ENCODE data around the gene TUBB2B.

Gene TUBB2B

DNA sequence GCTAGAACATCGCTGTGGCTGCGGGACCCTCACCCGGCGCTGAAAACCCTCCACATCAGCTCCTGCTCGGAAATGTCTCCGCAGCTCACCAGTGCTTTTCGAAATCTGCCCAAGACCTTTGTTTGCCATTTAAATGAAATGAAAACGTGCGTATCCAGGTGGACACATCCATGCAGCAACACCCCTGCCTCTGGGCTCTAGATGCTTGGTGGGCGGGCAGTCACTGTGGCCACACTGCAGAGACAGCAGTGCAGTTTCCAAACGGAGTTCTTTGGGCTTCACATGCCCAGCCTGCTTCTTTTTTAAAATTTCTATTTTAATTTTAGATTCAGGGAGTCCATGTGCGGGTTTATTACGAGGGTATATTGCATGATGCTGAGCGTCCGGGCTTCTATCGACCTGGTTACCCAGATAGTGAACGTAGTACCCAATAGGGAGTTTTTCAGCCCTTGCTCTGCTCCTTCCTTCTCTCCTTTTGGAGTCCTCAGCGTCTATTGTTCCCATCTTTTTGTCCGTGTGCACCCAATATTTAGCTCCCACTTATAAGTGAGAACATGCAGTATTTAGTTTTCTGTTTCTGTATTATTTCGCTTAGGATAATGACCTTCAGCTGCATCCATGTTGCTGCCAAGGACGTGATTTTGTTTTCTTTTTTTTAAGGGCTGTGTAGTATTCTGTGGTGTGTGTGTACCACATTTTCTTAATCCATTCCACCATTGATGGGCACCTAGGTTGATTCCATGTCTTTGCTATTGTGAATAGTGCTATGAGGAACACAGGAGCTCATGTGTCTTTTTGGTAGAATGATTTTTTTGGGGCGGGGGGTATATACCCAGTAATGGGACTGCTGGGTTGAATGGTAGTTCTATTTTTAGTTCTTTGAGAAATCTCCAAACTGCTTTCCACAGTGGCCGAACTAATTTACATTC, 4.8 kb upstream of the TUBB2B start:
- peak in 1 of 6 experiments; percentile 7 for DNase-seq

DNA sequence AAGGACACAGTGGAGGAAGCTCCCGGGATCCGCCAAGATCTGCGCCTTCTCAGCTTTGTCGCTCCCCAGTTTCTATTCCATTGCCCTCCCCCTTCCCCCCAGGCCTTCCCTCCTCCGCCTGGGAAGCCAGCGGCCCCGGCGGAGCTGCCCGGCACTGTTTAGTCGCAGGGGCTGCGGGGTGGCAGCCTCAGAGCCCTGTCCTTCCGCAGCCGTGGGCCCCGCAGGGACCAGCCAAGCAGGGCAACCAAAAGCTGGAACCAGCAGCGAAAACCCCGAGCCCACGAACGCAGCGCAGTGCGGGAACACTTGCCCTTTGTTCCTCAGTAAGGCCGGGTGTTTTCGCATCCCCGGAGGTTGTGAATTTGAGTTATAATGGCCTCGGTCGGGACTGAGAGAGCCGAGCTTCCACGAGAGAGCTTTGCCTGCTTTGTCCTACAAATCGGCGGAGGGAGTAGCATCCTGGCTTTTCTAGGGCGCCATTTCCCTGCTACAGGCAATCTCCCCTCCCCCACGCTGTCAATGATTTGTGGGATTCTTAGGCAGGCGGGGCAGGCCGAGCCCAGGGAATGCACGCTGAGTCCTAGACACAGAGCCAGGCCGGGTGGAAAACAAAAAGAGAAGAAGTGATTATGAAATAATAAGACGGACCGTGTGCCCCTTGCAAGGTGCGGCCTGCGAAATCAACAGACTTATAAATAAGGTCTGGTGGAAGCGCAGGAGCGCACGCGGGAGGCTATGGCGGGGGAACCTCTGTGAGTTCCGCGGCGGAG, 4.0 kb upstream of the TUBB2B start:
- DNase-seq = peak in 2 of 6 experiments; percentile 12 to 37

DNA sequence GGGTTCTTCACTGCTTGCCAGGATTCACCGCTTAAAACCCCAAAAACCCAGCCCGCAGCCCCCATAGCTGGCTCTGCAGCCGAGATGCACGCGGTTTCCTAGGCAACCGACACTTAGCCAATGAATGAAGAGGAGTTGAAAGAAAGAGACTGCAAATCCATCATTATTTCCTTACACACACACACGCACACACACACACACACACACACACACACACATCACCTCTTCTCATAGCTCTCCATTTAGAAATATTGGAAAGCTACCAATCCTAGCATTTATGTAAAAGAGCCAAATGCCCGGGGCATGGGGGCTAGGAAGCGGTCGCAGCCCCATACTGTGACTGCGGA, 3.4 kb upstream of the TUBB2B start:
- DNase-seq = peak in 1 of 6 experiments; percentile 11

DNA sequence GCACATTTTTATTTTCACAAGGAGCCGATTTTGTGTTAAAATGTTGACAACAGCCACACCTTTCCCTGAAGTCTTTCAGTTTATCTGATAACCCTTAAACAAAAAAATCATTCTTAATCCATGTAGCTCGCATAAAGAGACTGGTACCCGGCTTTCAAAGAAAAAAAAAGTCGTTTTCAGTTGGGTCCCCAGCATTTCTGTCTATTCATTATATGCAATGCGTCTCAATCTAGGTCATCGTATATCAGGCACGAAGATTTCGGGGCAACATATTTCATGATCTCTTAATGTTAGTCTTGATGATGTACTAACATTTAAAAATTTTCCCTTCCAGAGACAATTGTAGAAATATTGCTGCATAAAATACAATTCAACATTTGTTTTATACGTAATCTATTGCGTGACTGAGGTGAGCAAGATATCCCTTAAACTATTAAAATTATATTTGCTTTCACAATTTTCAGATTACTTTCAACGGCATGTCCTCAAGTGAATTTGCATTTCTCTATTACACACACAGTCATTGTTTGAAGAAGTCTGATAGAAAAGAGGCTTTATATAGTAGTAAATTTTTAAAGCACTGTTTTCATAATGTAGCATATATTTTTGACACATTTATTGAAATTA, 2.9 kb upstream of the TUBB2B start:
- no peak for DNase-seq

DNA sequence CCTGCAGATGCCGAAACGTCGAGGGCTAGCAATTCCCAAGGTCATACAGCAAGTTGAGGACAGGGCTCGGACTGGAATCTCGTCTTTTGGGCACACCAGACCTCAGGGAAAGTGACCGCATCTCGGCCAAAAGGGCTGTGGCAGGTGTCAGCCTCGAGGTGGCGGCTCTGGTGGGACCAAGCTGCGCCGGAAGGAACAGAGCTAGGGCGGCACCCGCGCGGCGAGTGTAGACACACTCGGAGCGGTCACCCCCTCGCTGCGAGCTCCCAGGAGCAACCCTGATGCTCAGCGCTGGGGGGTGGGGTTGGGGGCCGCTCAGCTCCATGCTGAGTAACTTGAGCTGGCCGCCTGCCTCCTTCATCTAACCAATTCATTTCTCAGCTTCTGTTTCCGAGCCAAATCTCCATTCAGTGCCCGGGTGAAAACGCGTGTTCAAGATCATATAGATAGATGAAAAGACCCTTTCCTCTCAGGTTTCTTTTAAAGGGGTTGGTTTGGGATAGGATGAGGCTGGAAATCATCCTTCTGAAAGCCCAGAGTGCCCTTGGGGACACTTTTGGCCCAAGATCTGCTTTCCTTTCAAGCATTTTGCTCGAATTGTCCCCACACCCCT, 2.2 kb upstream of the TUBB2B start:
- DNase-seq = peak in 3 of 6 experiments; percentile 11 to 29 (median 12)

DNA sequence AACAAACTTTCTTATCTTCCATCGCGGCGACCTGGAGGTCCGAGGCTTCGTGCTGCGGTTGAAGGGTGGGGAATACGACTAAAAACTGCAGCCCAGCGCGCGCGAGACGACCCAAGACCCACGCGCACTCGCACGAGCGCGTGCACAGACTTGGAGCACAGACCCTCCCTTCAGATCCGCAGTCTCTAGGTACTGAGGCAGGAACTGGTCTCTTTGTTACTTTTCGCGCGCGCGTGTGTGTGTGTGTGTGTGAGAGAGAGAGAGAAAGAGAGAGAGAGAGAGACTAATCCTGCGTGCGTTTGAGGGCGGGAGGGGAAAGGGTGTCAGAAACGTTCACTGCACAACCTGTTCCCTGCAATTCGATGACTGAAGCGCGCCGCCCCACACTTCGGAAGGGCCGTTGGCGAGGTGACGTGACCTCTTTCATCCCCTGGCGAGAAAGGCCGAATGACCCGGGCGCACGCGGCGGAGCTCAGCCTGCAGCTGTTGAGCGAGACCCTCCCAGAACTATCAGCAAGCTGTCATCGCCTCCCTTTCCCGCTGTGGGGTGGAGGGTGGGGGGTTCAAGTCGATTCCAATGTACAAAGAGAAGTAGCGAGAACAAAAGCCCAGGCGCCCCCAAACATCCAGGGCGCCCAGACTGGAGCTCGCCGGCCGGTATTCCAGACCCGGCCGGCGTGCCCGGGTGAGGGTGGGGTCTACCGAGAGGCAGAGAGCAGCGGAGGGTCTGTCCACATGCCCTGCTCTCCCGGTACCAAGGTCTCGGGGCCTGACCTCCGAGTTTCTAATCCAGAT, 1.5 kb upstream of the TUBB2B start:
- DNase-seq = peak; percentile 18 to 71 (median 30)

DNA sequence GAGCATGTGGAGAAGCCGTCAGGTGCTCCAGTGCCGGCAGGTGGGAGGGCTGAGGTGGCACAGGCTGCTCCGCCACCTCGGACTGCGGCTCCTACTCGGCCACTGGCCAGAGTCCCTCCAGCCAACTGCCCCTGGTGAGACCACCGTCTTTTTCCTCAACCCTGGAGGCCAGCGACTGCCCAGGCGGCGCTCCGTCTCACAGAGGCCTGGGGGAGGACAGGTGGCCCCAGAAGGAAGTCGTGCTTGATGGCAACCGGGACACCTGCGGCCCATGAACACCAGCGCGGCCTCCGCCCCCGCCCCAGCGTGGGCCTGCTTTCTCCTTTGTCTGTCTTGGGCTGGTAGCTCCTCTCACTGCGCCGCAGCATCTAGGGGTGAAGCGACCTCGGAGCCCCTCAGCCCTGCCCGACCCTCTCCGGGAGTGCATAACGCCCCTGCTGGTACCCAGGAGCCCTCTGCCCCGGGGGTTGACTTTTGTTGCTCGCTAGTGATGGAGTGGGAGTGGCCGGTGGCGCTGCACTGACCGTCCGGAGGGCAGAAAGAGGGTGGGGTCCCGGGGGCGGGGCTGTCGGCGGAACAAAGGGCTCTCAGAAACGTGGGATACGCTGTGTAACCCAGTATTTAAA, 706 bp upstream of the TUBB2B start:
- peak in 3 of 6 experiments; percentile 17 to 51 (median 23) for DNase-seq

DNA sequence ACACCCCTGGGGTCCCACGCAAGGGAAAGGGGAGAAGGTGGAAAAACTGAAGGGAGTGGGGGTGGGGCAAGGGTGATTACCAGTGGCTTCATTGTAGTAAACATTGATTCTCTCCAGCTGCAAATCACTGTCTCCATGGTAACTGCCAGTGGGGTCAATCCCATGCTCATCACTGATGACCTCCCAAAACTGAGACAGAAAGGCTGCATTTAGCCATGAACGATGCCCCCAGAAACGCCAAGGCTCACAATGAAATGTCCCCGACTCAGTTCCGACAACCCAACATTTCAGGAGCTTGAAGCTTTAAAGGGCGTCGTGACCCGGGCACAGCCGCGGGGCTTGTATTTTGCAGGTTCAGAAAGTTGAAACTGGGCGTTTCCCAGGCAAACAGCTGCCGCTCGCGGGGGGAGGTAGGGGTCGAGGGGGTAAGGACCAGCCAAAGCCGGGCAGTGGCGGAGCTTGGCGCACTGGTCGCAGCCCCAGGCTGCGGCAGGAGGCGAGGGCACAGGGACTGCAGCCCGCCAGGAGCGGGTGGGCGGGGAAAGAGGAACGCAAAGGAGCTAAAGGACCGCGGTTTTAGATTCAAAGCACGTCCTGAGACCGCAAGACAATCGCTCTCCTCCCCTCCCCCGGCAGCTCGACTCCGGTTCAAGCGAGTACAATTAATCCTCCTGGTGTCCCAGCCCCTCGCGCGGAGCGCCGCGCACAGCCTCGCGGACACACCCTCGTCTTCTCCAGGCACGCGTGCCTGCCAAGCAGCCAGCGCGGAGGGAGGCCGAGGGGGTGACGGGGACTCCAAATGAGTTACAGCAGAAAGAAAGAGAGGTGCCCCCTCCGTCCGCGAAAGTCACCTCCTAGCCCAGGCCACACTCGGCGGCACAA, 731 bp downstream of the TUBB2B start:
- DNase-seq = peak in 2 of 6 experiments; percentile 27 to 31

DNA sequence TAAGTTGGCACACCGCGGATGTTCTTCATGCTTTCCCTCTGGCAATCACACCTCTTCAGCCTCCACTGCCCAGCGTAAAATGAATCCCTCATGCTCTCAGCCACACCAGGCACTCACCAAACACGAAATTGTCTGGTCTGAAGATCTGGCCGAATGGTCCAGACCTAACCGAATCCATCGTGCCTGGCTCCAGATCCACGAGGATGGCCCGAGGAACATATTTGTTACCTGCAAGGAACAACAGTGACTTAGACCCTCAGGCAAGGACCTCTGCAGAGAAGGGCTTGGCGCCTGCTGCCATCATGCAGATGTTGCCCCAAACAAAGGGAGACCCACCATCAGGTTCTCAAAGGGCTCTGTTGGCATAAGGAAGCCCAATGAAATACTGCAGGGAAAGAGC, 1.4 kb downstream of the TUBB2B start:
- no peak for DNase-seq

DNA sequence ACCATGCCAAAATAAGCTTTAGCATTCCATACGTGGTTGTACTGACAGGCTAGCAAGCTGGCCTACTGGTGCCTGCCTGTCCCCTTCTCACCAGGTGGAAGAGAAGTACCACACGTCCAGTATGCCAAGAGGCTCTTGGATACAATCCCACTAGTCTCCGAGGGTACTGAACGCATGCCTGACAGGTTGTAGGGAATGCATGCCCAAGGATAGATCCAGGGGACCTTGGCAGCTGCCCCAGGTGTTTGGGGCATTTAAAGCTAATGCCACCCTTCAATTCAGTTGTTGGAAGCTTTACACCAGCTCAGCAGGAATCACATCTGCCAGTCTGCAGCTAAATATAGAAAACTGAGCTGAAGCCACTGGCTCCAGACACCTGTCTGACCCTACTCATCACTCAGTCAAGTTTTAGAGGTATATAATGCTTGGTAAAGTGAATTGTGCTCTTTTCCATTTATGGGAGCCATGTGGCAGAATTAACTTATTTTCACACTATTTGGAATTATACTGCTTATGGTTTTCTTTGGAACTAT, 4.9 kb downstream of the TUBB2B start:
- DNase-seq = no peak

DNA sequence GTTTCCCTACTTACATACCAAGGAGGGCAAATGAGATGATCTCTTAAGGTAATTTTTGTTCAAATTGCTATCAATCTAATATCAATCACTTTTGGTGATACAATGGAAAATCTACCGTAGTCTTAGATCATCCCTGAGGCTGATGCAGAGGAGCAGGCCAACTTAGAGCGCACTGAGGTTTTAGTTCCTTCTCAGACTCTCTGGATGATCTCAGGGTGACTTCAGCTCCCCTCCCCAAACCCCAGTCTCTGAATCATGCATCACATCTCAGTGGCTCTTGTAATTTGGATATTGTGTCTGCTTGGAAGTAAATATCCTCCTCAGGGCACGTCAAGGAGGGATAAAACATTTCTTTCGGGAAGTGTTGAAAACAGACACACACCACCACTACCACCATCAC, 5.9 kb downstream of the TUBB2B start:
- no peak for DNase-seq

DNA sequence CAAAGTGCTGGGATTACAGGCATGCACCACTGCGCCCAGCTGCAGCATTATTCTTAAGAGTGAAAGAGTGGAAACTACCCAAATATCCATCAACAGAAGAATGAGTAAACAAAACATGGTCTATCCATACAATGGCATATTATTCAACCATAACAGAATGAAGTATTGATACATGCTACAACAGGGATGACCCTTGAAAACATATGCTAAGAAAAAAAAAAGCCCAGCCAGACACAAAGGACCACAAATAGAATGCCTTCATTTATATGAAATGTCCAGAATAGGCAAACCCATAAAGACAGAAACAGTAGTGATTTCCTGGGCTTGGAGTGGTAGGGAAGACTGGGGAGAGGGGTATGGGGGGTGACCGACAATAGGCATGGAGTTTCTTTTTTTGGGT, 7.1 kb downstream of the TUBB2B start:
- no peak for DNase-seq

DNA sequence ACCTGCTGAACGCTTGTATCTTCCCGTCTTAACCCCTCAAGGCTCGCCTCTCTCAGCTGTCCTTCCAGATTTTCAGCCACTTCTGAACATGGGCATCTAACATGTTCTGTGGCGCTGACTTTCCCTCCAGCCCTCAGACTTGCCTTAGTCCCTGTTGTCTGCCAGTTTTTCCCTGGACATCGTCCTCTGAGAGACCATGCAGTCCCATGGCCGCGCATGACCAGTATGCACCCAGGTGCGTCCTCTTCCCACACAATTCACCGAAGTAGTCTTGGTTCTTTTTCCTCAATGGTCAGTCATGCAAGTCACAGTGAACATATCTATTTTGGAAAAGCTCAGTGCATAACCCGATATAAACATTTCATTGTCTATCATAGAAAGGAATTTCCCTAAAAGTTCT, 9.2 kb downstream of the TUBB2B start:
- no peak for DNase-seq

DNA sequence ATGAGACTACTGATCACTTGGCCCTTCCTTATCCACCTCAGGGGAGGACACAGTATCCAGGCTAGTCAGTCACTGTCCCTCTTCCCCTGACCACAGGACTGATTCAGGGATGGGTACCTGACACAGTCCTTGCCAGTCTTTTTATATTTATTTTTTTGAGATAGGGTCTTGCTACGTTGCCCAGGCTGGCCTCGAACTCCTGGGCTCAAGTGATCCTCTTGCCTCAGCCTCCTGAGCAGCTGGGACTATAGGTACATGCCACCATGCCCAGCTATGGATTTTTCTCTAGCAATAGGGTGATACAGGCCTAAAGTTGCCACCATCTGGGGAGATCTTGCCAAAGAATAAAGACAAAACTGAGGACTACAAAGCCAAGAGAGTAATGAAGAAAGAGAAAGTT, 10.2 kb downstream of the TUBB2B start:
- no peak for DNase-seq

DNA sequence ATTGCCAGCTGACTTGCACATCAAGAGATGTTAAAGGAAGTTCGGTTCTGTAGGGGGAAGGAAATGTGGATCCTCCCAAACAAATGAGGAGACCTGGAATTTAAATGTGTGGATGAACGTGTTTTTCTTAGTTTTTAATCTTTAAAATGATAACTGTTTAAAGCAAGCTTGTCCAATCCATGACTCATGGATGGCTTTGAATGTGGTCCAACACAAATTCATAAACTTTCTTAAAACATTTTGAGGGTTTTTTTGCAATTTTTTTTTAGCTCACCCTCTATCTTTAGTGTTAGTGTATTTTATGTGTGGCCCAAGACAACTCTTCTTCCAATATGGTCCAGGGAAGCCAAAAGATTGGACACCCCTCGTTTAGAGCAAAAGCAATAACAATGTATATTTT, 12.6 kb downstream of the TUBB2B start:
- no peak for DNase-seq

DNA sequence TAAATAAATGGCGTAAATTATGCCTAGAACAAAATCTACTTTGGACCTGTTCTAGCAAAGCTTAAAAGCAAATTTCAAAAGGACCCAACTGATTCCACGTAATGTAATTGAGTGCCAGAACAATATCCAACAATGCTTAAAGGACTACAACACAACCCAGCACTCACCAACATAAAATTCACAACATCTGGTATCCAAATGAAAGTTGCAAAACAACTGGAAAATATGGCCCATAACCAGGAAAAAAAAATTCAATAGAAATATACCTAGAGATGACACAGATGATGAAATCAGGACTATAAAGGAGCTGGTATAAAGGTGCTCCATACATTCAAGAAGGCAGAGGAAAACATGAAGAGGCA, 14.1 kb downstream of the TUBB2B start:
- DNase-seq = no peak

DNA sequence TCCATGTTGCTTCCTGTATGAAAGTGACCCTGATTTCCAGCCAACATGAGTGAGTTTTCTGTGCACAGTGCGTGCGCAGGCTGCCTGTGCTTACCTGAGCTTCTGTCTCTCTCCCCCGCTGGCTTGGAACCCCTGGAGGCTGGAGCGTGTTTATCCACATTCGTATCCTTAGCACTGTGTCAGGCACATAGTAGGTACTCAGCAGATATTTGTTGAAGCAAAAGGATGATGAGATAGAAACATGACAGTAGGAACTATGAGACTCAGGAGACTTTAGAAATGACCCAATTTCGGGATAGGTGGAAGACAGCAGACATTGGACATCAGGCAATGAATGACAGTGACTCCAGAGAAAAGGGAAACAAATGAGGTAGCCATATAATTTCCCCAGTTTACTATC, 15.2 kb downstream of the TUBB2B start:
- no peak for DNase-seq

DNA sequence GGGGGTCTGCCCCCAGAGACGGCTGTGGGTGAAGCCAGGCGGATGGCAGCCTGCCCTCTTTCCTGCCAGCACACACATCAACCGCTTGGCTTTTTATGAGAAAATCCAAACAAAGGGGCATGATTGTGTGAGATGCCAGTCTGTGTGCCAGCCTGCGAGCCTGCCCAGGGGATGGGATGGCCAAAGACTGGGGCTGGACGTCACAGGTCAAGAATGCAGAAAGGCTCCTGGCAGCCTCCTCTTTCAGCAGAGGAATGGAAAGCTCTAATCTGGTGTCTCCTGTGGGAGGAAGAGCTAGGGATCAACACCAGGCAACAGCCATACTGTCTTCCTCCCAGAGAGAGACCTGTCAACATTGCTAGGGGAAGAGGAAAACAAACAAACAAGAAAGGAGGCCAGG, 15.8 kb downstream of the TUBB2B start:
- no peak for DNase-seq

DNA sequence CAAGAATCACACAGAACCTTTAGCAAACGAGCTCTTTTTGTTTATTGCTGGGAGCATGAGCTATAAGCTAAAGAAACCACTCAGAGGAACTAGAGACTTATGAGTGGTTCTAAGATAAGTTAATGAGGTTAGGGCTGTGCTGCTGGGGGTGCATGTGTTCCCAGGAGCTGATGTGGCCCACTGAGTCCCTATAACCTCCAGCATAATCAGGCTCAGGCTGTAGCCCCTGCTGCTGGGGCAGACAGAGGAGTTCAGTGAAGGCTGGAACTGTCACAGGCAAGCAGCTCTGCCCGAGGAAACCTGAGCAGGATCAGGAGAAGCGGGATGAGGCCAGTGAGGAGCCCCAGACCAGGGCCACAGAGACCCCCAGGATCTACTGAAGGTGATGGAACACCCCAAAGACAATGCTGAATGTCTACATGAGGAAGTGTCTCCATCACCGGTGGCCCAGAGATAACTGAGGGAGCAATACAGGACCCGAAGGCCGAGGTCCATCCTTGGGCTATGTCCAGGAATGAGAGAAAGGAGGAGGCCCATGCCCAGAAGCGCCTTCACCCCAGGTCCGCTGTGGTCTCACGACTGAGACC, 17.3 kb downstream of the TUBB2B start:
- DNase-seq = no peak

Data from stimulated activated naive CD4-positive, alpha-beta T cell (primary cell).